ENCODE measurements around the gene PPP3CA. TPM values are rescaled to one million over a fixed set of nuclear protein-coding genes. Genes with fewer than 3 reads are reported as not detected.

The PPP3CA gene
- total and polyA plus RNA-seq, 2 of the 8 experiments (the other 6 are each of a cell fraction or from before 2014, with no cell fraction given), result 7.9 to 35.0 TPM

DNA sequence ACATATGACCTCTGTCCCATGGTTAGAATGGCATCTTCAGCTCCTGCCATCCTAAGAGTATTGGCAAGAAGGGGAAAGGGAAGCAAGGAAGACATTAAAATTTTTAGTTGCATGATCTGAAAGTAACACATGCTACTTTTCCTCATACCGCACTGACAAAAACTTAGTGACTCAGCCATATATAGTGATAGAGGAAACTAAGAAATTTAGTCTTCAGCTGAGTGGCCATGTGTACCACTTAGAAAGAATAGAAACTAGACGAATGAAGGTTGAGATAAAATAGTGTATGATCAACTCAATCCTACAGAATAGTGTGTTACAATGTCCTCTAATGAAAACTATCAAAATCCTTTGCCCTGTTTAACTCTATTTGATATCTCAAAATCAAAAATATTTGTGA is 164.1 kb downstream of the PPP3CA start (continued):
- TF ChIP-seq, protein P1, sequence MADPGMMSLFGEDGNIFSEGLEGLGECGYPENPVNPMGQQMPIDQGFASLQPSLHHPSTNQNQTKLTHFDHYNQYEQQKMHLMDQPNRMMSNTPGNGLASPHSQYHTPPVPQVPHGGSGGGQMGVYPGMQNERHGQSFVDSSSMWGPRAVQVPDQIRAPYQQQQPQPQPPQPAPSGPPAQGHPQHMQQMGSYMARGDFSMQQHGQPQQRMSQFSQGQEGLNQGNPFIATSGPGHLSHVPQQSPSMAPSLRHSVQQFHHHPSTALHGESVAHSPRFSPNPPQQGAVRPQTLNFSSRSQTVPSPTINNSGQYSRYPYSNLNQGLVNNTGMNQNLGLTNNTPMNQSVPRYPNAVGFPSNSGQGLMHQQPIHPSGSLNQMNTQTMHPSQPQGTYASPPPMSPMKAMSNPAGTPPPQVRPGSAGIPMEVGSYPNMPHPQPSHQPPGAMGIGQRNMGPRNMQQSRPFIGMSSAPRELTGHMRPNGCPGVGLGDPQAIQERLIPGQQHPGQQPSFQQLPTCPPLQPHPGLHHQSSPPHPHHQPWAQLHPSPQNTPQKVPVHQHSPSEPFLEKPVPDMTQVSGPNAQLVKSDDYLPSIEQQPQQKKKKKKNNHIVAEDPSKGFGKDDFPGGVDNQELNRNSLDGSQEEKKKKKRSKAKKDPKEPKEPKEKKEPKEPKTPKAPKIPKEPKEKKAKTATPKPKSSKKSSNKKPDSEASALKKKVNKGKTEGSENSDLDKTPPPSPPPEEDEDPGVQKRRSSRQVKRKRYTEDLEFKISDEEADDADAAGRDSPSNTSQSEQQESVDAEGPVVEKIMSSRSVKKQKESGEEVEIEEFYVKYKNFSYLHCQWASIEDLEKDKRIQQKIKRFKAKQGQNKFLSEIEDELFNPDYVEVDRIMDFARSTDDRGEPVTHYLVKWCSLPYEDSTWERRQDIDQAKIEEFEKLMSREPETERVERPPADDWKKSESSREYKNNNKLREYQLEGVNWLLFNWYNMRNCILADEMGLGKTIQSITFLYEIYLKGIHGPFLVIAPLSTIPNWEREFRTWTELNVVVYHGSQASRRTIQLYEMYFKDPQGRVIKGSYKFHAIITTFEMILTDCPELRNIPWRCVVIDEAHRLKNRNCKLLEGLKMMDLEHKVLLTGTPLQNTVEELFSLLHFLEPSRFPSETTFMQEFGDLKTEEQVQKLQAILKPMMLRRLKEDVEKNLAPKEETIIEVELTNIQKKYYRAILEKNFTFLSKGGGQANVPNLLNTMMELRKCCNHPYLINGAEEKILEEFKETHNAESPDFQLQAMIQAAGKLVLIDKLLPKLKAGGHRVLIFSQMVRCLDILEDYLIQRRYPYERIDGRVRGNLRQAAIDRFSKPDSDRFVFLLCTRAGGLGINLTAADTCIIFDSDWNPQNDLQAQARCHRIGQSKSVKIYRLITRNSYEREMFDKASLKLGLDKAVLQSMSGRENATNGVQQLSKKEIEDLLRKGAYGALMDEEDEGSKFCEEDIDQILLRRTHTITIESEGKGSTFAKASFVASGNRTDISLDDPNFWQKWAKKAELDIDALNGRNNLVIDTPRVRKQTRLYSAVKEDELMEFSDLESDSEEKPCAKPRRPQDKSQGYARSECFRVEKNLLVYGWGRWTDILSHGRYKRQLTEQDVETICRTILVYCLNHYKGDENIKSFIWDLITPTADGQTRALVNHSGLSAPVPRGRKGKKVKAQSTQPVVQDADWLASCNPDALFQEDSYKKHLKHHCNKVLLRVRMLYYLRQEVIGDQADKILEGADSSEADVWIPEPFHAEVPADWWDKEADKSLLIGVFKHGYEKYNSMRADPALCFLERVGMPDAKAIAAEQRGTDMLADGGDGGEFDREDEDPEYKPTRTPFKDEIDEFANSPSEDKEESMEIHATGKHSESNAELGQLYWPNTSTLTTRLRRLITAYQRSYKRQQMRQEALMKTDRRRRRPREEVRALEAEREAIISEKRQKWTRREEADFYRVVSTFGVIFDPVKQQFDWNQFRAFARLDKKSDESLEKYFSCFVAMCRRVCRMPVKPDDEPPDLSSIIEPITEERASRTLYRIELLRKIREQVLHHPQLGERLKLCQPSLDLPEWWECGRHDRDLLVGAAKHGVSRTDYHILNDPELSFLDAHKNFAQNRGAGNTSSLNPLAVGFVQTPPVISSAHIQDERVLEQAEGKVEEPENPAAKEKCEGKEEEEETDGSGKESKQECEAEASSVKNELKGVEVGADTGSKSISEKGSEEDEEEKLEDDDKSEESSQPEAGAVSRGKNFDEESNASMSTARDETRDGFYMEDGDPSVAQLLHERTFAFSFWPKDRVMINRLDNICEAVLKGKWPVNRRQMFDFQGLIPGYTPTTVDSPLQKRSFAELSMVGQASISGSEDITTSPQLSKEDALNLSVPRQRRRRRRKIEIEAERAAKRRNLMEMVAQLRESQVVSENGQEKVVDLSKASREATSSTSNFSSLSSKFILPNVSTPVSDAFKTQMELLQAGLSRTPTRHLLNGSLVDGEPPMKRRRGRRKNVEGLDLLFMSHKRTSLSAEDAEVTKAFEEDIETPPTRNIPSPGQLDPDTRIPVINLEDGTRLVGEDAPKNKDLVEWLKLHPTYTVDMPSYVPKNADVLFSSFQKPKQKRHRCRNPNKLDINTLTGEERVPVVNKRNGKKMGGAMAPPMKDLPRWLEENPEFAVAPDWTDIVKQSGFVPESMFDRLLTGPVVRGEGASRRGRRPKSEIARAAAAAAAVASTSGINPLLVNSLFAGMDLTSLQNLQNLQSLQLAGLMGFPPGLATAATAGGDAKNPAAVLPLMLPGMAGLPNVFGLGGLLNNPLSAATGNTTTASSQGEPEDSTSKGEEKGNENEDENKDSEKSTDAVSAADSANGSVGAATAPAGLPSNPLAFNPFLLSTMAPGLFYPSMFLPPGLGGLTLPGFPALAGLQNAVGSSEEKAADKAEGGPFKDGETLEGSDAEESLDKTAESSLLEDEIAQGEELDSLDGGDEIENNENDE (IDR thresholded peaks at IDR 0.05; ENCODE audit: insufficient replicate concordance, low read length), result no peak
- TF ChIP-seq, protein P2, sequence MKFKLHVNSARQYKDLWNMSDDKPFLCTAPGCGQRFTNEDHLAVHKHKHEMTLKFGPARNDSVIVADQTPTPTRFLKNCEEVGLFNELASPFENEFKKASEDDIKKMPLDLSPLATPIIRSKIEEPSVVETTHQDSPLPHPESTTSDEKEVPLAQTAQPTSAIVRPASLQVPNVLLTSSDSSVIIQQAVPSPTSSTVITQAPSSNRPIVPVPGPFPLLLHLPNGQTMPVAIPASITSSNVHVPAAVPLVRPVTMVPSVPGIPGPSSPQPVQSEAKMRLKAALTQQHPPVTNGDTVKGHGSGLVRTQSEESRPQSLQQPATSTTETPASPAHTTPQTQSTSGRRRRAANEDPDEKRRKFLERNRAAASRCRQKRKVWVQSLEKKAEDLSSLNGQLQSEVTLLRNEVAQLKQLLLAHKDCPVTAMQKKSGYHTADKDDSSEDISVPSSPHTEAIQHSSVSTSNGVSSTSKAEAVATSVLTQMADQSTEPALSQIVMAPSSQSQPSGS (IDR thresholded peaks at IDR 0.05; ENCODE audit: low read length), result no peak
- TF ChIP-seq, protein P3, sequence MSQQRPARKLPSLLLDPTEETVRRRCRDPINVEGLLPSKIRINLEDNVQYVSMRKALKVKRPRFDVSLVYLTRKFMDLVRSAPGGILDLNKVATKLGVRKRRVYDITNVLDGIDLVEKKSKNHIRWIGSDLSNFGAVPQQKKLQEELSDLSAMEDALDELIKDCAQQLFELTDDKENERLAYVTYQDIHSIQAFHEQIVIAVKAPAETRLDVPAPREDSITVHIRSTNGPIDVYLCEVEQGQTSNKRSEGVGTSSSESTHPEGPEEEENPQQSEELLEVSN (IDR thresholded peaks at IDR 0.05), result no peak
- TF ChIP-seq ASH2L (IDR thresholded peaks at IDR 0.05; ENCODE audit: low read length) (no peak), SIX5 (IDR thresholded peaks at IDR 0.05; ENCODE audit: low read depth, low read length) (no peak), KDM5A (IDR thresholded peaks at IDR 0.05; ENCODE audit: low read length) (no peak), TCF12 (IDR thresholded peaks at IDR 0.05; ENCODE audit: low read depth, low read length) (no peak), CBX8 (IDR thresholded peaks at IDR 0.05; ENCODE audit: borderline replicate concordance, low read depth, low read length) (no peak), NRF1 (IDR thresholded peaks at IDR 0.05; ENCODE audit: low read depth, low read length) (no peak), SUZ12 (IDR thresholded peaks at IDR 0.05; ENCODE audit: low read length) (no peak)

Data from H1 (cell line).